ENCODE results near the gene ZNF324B.
"Not testable (repeated sequence)": the region's sequence is repeated elsewhere in the genome, so short reads cannot be mapped to it uniquely, and the experiment has no call there.

ZNF324B gene

DNA sequence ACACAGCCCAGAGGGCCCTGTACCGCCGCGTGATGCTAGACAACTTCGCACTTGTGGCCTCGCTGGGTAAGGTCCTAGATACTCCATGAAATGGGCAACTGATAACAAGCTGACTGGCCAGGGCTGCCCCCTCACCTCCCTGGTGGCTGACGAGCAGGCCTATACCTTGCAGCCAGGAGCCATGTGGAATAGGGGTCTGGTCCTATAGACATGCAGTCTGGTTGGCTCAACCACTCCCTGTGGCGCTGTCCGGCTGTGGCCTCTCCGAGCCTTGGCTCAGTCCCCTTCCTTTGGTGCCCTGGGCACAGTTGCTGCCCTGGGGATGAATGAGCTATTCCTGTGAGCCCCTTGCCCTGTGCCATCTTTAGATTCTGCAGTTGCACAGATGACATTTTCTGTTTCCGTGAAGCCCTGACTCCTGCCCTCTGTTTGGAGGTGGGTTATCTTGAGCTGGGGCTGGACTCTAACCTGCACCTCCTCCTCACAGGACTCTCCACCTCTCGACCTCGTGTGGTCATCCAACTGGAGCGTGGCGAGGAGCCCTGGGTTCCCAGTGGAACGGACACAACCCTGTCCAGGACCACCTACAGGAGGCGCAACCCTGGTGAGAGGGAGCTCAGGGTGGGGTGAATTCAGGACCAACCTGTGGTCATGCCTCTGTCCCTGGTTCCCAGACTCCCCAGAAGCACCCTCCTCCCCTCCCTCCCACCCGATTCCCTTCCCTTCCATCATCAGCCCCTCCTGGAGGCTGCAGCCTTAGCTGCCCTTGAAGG is 18.0 kb downstream of the ZNF324B start:
- H3K4me3 Mint-ChIP-seq = peak overlapping the region; percentile 90
- H3K4me1 Mint-ChIP-seq (ENCODE audit: low read depth) = peaks cover 21% of the 10 kb centered on the region
- no peaks in the 10 kb centered on the region for H3K27me3 Mint-ChIP-seq
- H3K36me3 Mint-ChIP-seq = no peaks in the 10 kb centered on the region
- no peaks in the 10 kb centered on the region for H3K9me3 Mint-ChIP-seq (ENCODE audit: low read depth)
- no peak overlapping the region for H3K27ac Mint-ChIP-seq

- H3K27me3 Mint-ChIP-seq; H3K27ac Mint-ChIP-seq; H3K4me3 Mint-ChIP-seq; H3K9me3 Mint-ChIP-seq (ENCODE audit: low read depth); H3K36me3 Mint-ChIP-seq: not testable (repeated sequence)
- H3K4me1 Mint-ChIP-seq (ENCODE audit: low read depth) = peaks cover 25% of the 10 kb centered on the region
Measured at GRCh38 chr19:58470837-58471543, 19.6 kb downstream of the ZNF324B start.

GRCh38 chr19:58471736-58472135 is 20.3 kb downstream of the ZNF324B start:
- Mint-ChIP-seq H3K4me3 (no peak overlapping the region), H3K27me3 (no peaks in the 10 kb centered on the region), H3K4me1 (ENCODE audit: low read depth) (peaks cover 26% of the 10 kb centered on the region), H3K27ac (no peak overlapping the region), H3K9me3 (ENCODE audit: low read depth) (no peaks in the 10 kb centered on the region), H3K36me3 (no peaks in the 10 kb centered on the region)

GRCh38 chr19:58473775-58474174 is 22.4 kb downstream of the ZNF324B start:
- no peaks in the 10 kb centered on the region for H3K9me3 Mint-ChIP-seq (ENCODE audit: low read depth)
- peaks cover 16% of the 10 kb centered on the region for H3K4me1 Mint-ChIP-seq (ENCODE audit: low read depth)
- no peaks in the 10 kb centered on the region for H3K36me3 Mint-ChIP-seq
- no peaks in the 10 kb centered on the region for H3K27me3 Mint-ChIP-seq
- H3K27ac Mint-ChIP-seq = no peak overlapping the region
- H3K4me3 Mint-ChIP-seq = peak overlapping the region; percentile 46

GRCh38 chr19:58474291-58474996 is 23.0 kb downstream of the ZNF324B start:
- peaks cover 2% of the 10 kb centered on the region for H3K36me3 Mint-ChIP-seq
- H3K9me3 Mint-ChIP-seq (ENCODE audit: low read depth) = no peaks in the 10 kb centered on the region
- H3K27ac Mint-ChIP-seq = peak overlapping the region; percentile 7
- H3K27me3 Mint-ChIP-seq = no peaks in the 10 kb centered on the region
- H3K4me3 Mint-ChIP-seq = peak overlapping the region; percentile 46
- peaks cover 11% of the 10 kb centered on the region for H3K4me1 Mint-ChIP-seq (ENCODE audit: low read depth)

DNA sequence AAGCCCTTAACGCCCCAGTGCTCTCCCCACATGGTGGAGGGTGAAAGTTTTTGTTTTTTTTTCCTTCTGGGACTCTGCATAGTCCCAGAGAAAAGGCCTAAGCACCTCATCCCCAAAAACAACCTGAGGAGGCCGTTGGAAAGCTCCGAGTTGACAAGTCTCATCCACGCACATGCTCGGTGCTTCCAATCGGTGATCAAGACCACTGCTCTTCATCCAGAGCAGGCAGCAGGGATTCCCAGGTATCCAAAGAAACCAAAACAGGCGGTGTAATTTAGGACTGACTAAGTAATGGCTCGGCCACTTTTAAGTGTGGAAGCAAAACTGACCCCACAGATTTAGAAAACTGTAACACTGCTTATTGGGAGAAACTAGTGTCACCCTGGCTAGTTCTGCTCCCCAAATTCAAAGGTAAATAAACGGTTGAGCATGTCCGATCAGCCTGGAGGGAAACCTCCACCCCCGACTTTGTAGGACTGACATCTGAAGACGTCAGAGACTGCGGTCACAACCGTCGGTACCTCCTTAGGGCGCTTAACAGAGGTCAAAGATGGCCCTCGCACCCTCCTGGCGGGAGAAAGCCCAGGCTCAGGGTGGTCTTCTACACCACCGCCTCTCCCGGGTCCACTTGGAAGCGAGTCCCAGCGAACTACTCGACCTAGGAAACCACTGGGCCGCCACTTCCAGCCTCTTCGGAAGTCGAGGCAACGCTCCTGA is 23.7 kb downstream of the ZNF324B start:
- Mint-ChIP-seq H3K36me3 (peaks cover 2% of the 10 kb centered on the region), H3K27me3 (no peaks in the 10 kb centered on the region), H3K4me3 (peak overlapping the region; percentile 92), H3K9me3 (ENCODE audit: low read depth) (no peaks in the 10 kb centered on the region), H3K4me1 (ENCODE audit: low read depth) (peaks cover 11% of the 10 kb centered on the region), H3K27ac (peak overlapping the region; percentile 95)

GRCh38 chr19:58475714-58476497 is 24.5 kb downstream of the ZNF324B start, which contains the start of gene ZNF446:
Gene ZNF446 (plus strand): TSS chr19:58476352. CDS start chr19:58477219, 867 bp downstream.
- Mint-ChIP-seq H3K36me3 (peaks cover 2% of the 10 kb centered on the region), H3K9me3 (ENCODE audit: low read depth) (no peaks in the 10 kb centered on the region), H3K4me3 (peak within 1 kb of the TSS; percentile 92), H3K27ac (peak within 1 kb of the TSS; percentile 95), H3K4me1 (ENCODE audit: low read depth) (peaks cover 11% of the 10 kb centered on the region), H3K27me3 (no peaks in the 10 kb centered on the region)

- no peaks in the 10 kb centered on the region for H3K9me3 Mint-ChIP-seq (ENCODE audit: low read depth)
- peak overlapping the region; percentile 92 for H3K4me3 Mint-ChIP-seq
- peaks cover 11% of the 10 kb centered on the region for H3K4me1 Mint-ChIP-seq (ENCODE audit: low read depth)
- peak overlapping the region; percentile 94 for H3K27ac Mint-ChIP-seq
- H3K27me3 Mint-ChIP-seq = no peaks in the 10 kb centered on the region
- peaks cover 2% of the 10 kb centered on the region for H3K36me3 Mint-ChIP-seq
Measured at GRCh38 chr19:58476498-58477015, 25.1 kb downstream of the ZNF324B start.

- Mint-ChIP-seq H3K4me1 (ENCODE audit: low read depth) (peaks cover 11% of the 10 kb centered on the region), H3K27me3 (no peaks in the 10 kb centered on the region), H3K9me3 (ENCODE audit: low read depth) (no peaks in the 10 kb centered on the region), H3K4me3 (peak overlapping the region; percentile 92), H3K36me3 (peaks cover 2% of the 10 kb centered on the region), H3K27ac (peak overlapping the region; percentile 94)
Measured at GRCh38 chr19:58477130-58477529, 25.7 kb downstream of the ZNF324B start.

GRCh38 chr19:58477871-58478270 is 26.4 kb downstream of the ZNF324B start:
- no peaks in the 10 kb centered on the region for H3K27me3 Mint-ChIP-seq
- H3K36me3 Mint-ChIP-seq = peaks cover 2% of the 10 kb centered on the region
- H3K4me1 Mint-ChIP-seq (ENCODE audit: low read depth) = peaks cover 11% of the 10 kb centered on the region
- no peaks in the 10 kb centered on the region for H3K9me3 Mint-ChIP-seq (ENCODE audit: low read depth)
- H3K27ac Mint-ChIP-seq = no peak overlapping the region
- no peak overlapping the region for H3K4me3 Mint-ChIP-seq

DNA sequence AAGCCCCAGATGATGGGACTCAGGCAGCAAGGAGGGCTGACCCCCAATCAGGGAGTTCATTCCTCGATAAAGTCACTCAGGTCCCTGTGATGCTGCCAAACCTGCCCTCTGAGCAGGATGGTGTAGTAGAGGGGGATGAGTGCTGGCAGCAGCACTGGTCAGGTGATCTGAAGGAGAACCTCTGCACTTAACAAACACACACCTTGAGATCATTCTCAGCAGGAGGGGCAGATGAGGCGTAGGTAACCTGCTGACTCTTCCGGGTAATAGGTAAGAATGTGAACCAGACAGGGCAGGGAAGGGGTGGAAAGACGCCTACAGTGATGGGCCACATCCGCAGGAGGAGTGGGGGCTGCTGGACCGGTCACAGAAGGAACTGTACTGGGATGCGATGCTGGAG is 27.9 kb downstream of the ZNF324B start:
- Mint-ChIP-seq H3K27me3 (no peaks in the 10 kb centered on the region), H3K4me1 (ENCODE audit: low read depth) (peaks cover 11% of the 10 kb centered on the region), H3K27ac (no peak overlapping the region), H3K9me3 (ENCODE audit: low read depth) (no peaks in the 10 kb centered on the region), H3K4me3 (no peak overlapping the region), H3K36me3 (peaks cover 2% of the 10 kb centered on the region)

DNA sequence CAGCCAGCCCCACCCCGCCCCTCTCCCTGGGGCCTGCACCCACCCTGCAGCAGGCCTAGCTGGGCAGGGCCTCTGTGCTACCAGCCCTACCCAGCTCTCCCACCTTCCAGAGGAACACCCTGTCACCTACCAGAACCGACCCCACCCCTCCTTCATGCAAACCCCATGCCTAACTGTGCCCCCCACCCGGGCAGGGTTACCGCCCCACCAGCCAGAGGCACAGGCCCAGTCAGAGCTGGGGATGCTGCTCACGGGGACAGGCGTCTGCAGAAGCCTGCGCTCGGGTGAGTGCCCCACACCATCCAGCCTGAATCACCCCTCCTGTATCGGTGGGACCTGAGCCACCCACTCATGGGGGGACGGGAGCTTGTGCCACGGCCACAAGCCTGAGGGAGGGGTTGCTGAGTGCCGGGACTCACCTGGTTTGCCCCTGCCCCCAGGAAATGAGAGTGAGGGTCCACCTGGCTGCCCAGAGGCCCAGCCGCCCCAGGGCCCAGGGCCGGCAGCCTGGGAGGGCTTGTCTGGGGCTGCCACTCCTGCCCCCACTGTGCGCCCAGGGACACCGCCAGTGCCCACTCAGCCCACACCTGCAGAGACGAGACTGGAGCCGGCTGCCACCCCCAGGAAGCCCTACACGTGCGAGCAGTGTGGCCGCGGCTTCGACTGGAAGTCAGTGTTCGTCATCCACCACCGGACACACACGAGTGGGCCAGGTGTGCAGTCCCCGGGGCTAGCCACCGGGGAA is 28.5 kb downstream of the ZNF324B start:
- H3K9me3 Mint-ChIP-seq (ENCODE audit: low read depth) = no peaks in the 10 kb centered on the region
- H3K27me3 Mint-ChIP-seq = no peaks in the 10 kb centered on the region
- H3K27ac Mint-ChIP-seq = no peak overlapping the region
- H3K36me3 Mint-ChIP-seq = peaks cover 2% of the 10 kb centered on the region
- H3K4me3 Mint-ChIP-seq = no peak overlapping the region
- H3K4me1 Mint-ChIP-seq (ENCODE audit: low read depth) = peaks cover 11% of the 10 kb centered on the region

DNA sequence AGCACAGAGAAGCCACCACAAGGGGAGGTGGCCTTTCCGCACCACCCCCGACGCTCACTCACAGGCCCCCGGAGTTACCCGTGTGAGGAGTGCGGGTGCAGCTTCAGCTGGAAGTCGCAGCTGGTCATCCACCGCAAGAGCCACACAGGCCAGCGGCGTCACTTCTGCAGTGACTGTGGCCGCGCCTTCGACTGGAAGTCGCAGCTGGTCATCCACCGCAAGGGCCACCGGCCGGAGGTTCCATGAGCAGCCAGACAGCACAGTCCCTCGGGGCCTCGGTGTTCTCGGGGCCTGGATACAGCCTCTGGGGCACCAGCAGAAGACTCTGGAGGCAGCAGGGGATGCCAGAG is 29.0 kb downstream of the ZNF324B start:
- peaks cover 2% of the 10 kb centered on the region for H3K36me3 Mint-ChIP-seq
- peaks cover 7% of the 10 kb centered on the region for H3K4me1 Mint-ChIP-seq (ENCODE audit: low read depth)
- H3K4me3 Mint-ChIP-seq = no peak overlapping the region

More for the DNA sequence above, 29.0 kb downstream of the ZNF324B start:
- no peaks in the 10 kb centered on the region for H3K27me3 Mint-ChIP-seq
- no peak overlapping the region for H3K27ac Mint-ChIP-seq
- no peaks in the 10 kb centered on the region for H3K9me3 Mint-ChIP-seq (ENCODE audit: low read depth)

Measured in activated naive CD8-positive, alpha-beta T cell (primary cell).